HCT116 (cell line): ENCODE results near the gene DOLPP1. TPM values are rescaled to one million over a fixed set of nuclear protein-coding genes. Genes with fewer than 3 reads are reported as not detected.

Source experiments
- ATAC-seq: fragments of 200-7000 bp; cut with Tn5 transposase; 2 replicates; pipeline ENCODE4 v1.9.1; 2020; ENCODE audit warnings: mild to moderate bottlenecking, moderate library complexity
- BruUV-seq: library from RNA; stranded (reverse); fragments of 400-500 nt; replicated peaks from 2 replicates; lab custom pipeline; 2021; lab: Mats Ljungman, UMichigan
- CTCF ChIA-PET: fragments of 300-600 bp; sonication (Branson Sonifier 250); formaldehyde crosslinking; loops from one replicate; lab custom pipeline; 2021; ENCODE audit warnings: antibody characterized with exemption; lab: Charles Lee
- POLR2A ChIA-PET: fragments of 300-600, 350-600 bp; sonication (Branson Sonifier 250); formaldehyde crosslinking; loops from one replicate; lab custom pipeline; 2021; ENCODE audit warnings: antibody characterized with exemption; lab: Charles Lee
- RAD21 ChIA-PET, 2 experiments: fragments of 300-600 bp; sonication (Branson Sonifier 250); formaldehyde crosslinking; loops; one replicate each; lab custom pipeline; 2023; ENCODE audit warnings: low total read pairs in 2 of 2; ENCODE audit not compliant: uncharacterized antibody in 2 of 2, unreplicated experiment in 2 of 2, low non-redundant PET in 1 of 2; lab: Charles Lee
- DNase-seq: peaks from one replicate; pipeline ENCODE4 v3.0.0-alpha.2; 2010; ENCODE audit warnings: low read depth, low spot score
- H2AFZ ChIP-seq: fragments of 200-600 bp; shearing (Covaris generic), sonication (generic); 2 replicates; pipeline ENCODE4 v1.6.1; 2017; ENCODE audit warnings: low read depth, mixed run types, mixed read lengths, antibody characterized with exemption, low read length; ENCODE audit not compliant: poor library complexity, severe bottlenecking
- H3K27ac ChIP-seq: 2 replicates; pipeline ENCODE4 v1.5.1; 2012; ENCODE audit warnings: low read depth, low read length
- H3K27me3 ChIP-seq: fragments of 200-600 bp; sonication (generic); 2 replicates; pipeline ENCODE4 v1.6.1; 2016; ENCODE audit warnings: mixed run types, low read length, mixed read lengths; ENCODE audit not compliant: insufficient read depth
- H3K36me3 ChIP-seq, 2 experiments: fragments of 200-500 bp in 1 of 2; fragments of 200-600 bp in 1 of 2; sonication (Bioruptor generic) in 1 of 2; sonication (generic) in 1 of 2; 2 replicates each; pipeline versions ENCODE4 v1.5.1 to v1.6.1; 2014 to 2016; ENCODE audit warnings: low read length in 2 of 2, inconsistent platforms in 1 of 2, mixed read lengths in 1 of 2, mixed run types in 1 of 2; ENCODE audit not compliant: insufficient read depth in 2 of 2, control insufficient read depth in 1 of 2
- H3K4me1 ChIP-seq, 2 experiments: fragments of 200-600 bp in 1 of 2; sonication (generic) in 1 of 2; 2 replicates each; pipeline versions ENCODE4 v1.5.1 to v1.6.1; 2012 to 2017; ENCODE audit warnings: low read length in 2 of 2, inconsistent platforms in 1 of 2, mild to moderate bottlenecking in 1 of 2, mixed read lengths in 1 of 2, mixed run types in 1 of 2, moderate library complexity in 1 of 2; ENCODE audit not compliant: insufficient read depth in 2 of 2, control insufficient read depth in 1 of 2
- H3K4me2 ChIP-seq: fragments of 200-600 bp; sonication (generic); 2 replicates; pipeline ENCODE4 v1.6.1; 2017; ENCODE audit warnings: mixed run types, low read length, mixed read lengths
- H3K4me3 ChIP-seq, 2 experiments: fragments of 200-600 bp in 1 of 2; sonication (generic) in 1 of 2; replicated peaks in 1 of 2; 2 replicates each; pipeline ENCODE4 v1.5.1; 2011 to 2016; ENCODE audit warnings: low read length in 2 of 2, control low read depth in 1 of 2, low read depth in 1 of 2, mild to moderate bottlenecking in 1 of 2, mixed read lengths in 1 of 2, mixed run types in 1 of 2
- H3K79me2 ChIP-seq: fragments of 200-600 bp; sonication (generic); 2 replicates; pipeline ENCODE4 v1.6.1; 2017; ENCODE audit warnings: mild to moderate bottlenecking, mixed run types, low read length, moderate library complexity, mixed read lengths; ENCODE audit not compliant: insufficient read depth
- H3K9ac ChIP-seq: fragments of 200-600 bp; sonication (generic); 2 replicates; pipeline ENCODE4 v1.6.1; 2016; ENCODE audit warnings: low read length, mixed read lengths
- H3K9me2 ChIP-seq: fragments of 200-600 bp; sonication (generic), shearing (Covaris generic); 2 replicates; pipeline ENCODE4 v1.6.1; 2017; ENCODE audit warnings: mixed run types, mild to moderate bottlenecking, moderate library complexity; ENCODE audit not compliant: insufficient read depth
- H3K9me3 ChIP-seq, 2 experiments: fragments of 200-500 bp in 1 of 2; fragments of 200-600 bp in 1 of 2; sonication (Bioruptor generic) in 1 of 2; sonication (generic) in 1 of 2; 2 replicates each; pipeline ENCODE4 v1.6.1; 2014 to 2017; ENCODE audit warnings: low read length in 2 of 2, mixed read lengths in 2 of 2, inconsistent platforms in 1 of 2, low read depth in 1 of 2, mild to moderate bottlenecking in 1 of 2, mixed run types in 1 of 2, moderate library complexity in 1 of 2; ENCODE audit not compliant: control insufficient read depth in 1 of 2, insufficient read depth in 1 of 2
- H4K20me1 ChIP-seq: fragments of 200-600 bp; sonication (generic), shearing (Covaris generic); 2 replicates; pipeline ENCODE4 v1.6.1; 2017; ENCODE audit warnings: mixed run types, mild to moderate bottlenecking, moderate library complexity; ENCODE audit not compliant: insufficient read depth
- CBX3 ChIP-seq: IDR thresholded peaks from 2 replicates; pipeline ENCODE4 v1.6.1; 2012; ENCODE audit warnings: low read depth
- CEBPB ChIP-seq: IDR thresholded peaks from 2 replicates; pipeline ENCODE4 v1.6.1; 2012; ENCODE audit warnings: low read depth
- ELF1 ChIP-seq: IDR thresholded peaks from 2 replicates; pipeline ENCODE4 v1.6.1; 2012; ENCODE audit warnings: low read depth, borderline replicate concordance
- EZH2phosphoT487 ChIP-seq: fragments of 200-600 bp; IDR thresholded peaks from 2 replicates; pipeline ENCODE4 v1.6.1; 2018; ENCODE audit warnings: antibody characterized with exemption, borderline replicate concordance
- FOSL1 ChIP-seq: IDR thresholded peaks from 2 replicates; pipeline ENCODE4 v1.6.1; 2012; ENCODE audit warnings: low read depth
- JUND ChIP-seq: IDR thresholded peaks from 2 replicates; pipeline ENCODE4 v1.6.1; 2012
- POLR2A ChIP-seq: IDR thresholded peaks from 2 replicates; pipeline ENCODE4 v1.7.0; 2011; ENCODE audit warnings: borderline replicate concordance; ENCODE audit not compliant: insufficient read depth, insufficient read length; ENCODE audit errors: extremely low read depth
- POLR2AphosphoS5 ChIP-seq: IDR thresholded peaks from 2 replicates; pipeline ENCODE4 v1.6.1; 2011; ENCODE audit warnings: mild to moderate bottlenecking, low read depth, low read length, moderate library complexity
- RAD21 ChIP-seq: IDR thresholded peaks from 2 replicates; pipeline ENCODE4 v1.6.1; 2012; ENCODE audit warnings: low read depth, mild to moderate bottlenecking
- REST ChIP-seq: IDR thresholded peaks from 2 replicates; pipeline ENCODE4 v1.6.1; 2012; ENCODE audit warnings: low read depth
- SP1 ChIP-seq: IDR thresholded peaks from 2 replicates; pipeline ENCODE4 v1.6.1; 2012; ENCODE audit warnings: low read depth
- TCF7L2 ChIP-seq: IDR thresholded peaks from 2 replicates; pipeline ENCODE4 v1.7.0; 2011; ENCODE audit warnings: borderline replicate concordance, inconsistent platforms; ENCODE audit not compliant: insufficient read depth, insufficient read length; ENCODE audit errors: extremely low read depth
- YY1 ChIP-seq: IDR thresholded peaks from 2 replicates; pipeline ENCODE4 v1.6.1; 2011; ENCODE audit warnings: low read length, low read depth, moderate library complexity, mild to moderate bottlenecking; ENCODE audit not compliant: insufficient replicate concordance; ENCODE audit errors: extremely low read depth
- intact Hi-C: fragments of 100-400 bp; cut with micrococcal nuclease; formaldehyde crosslinking; loops from 2 replicates; pipeline ENCODE4 v1.10.0; 2022
- total RNA-seq: library from RNA; stranded (reverse); gene quantifications from one replicate; pipeline ENCODE4 v1.2.1, GENCODE V29; 2021; ENCODE audit not compliant: unreplicated experiment
- TF ChIP-seq, protein P1 (sequence below): IDR thresholded peaks from 2 replicates; pipeline ENCODE4 v1.6.1; 2012

The DOLPP1 gene
- total RNA-seq, 1 experiment from 2014 or later = 17.4 TPM

DNA sequence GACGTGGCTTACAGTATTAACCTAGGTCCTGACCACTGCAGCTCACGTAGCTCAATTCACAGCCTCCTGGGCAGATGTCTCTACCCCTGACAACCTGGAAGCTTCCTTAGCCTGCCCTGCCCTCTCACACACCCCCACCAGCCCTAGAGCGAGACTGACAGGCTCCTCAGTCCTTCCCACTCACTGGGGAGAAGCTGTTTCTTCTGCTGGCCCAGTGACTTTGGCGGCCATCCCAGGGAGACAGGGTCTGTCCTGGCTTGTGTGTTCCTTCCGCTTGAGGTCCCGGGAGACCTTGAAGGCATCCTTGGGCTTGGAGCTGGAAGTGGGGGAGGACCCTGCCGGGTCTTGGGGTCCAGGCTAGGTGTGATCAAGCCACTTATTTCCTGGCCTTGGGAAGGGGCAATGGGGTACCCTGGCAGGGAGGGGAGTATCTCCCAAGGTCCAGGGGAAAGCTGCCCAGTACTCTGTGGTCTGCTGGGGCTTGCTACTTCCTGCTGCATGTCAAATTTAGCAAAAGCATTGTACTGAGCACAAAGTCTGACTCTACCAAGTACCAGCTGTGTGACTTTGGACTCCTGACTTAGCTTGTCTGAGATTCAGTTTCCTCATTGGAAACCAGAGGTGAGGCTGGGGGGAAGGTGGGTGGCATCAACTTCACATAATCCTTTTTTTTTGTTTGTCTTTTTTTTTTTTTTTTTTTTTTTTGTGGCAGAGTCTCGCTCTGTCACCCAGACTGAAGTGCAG is 42.6 kb upstream of the DOLPP1 start:
- Histone ChIP-seq H2AFZ (no peak overlapping the region), H3K9me3 (no peaks in the 10 kb centered on the region), H3K4me2 (peak overlapping the region; percentile 83; the same call in 1 of the 2 replicates), H3K9me2 (no peaks in the 10 kb centered on the region), H3K4me1 (peaks cover 9 to 20% of the 10 kb centered on the region in 2 experiments; a peak in 2 of 4 replicates), H3K9ac (no peak overlapping the region), H3K36me3 (peaks cover 0 to 4% of the 10 kb centered on the region in 2 experiments; a peak in 1 of 4 replicates), H3K79me2 (peaks cover 5% of the 10 kb centered on the region; the same call in 1 of the 2 replicates), H3K4me3 (0 out of 4 replicates have a peak overlapping the region, but pooled peaks of 1 of the 2 experiments have one; percentile 99), H3K27me3 (no peaks in the 10 kb centered on the region), H4K20me1 (no peaks in the 10 kb centered on the region)
- ChIA-PET CTCF (interaction anchor here (1.7 kb wide), 1 partner anchor 10 kb away, joined by 7 read pairs; the partner anchor contains the start of gene SH3GLB2), RAD21 (no interaction called here)
- BruUV-seq = no TSS peak
- DNase-seq (no peak), ATAC-seq (no peak)
- intact Hi-C loops = no loop called here
- TF ChIP-seq SP1 (no peak), ELF1 (no peak), REST (no peak), CEBPB (no peak), JUND (no peak), FOSL1 (no peak), EZH2phosphoT487 (no peak), YY1 (no peak), TCF7L2 (no peak), CBX3 (no peak), RAD21 (no peak), POLR2AphosphoS5 (no peak), POLR2A (no peak)
- TF ChIP-seq, protein P1, sequence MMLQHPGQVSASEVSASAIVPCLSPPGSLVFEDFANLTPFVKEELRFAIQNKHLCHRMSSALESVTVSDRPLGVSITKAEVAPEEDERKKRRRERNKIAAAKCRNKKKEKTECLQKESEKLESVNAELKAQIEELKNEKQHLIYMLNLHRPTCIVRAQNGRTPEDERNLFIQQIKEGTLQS = no peak
- TF ChIP-seq, all 23 proteins: peak for 0
- no peak overlapping the region for H3K27ac ChIP-seq
- POLR2A ChIA-PET = no interaction called here
